ENCODE measurements around the gene YIPF2. TPM values are rescaled to one million over a fixed set of nuclear protein-coding genes. Genes with fewer than 3 reads are reported as not detected.
A peak's percentile ranks its signal among the peaks of the same experiment; 100 is the strongest.

YIPF2 gene
- total RNA-seq, 1 donor from 2014 or later, result 69.5 TPM

- H3K36me3 ChIP-seq (ENCODE audit: insufficient read depth, low read length), result no peaks in the 10 kb centered on the region
- no peak overlapping the region for H3K9ac ChIP-seq (ENCODE audit: low read length)
- H3K4me3 ChIP-seq (ENCODE audit: insufficient read depth, low read depth, low read length), result no peak overlapping the region
- no peak overlapping the region for H3K4me2 ChIP-seq (ENCODE audit: low read length)
- no peaks in the 10 kb centered on the region for H3K9me3 ChIP-seq (ENCODE audit: insufficient read depth, low read depth, low read length)
- DNase-seq (ENCODE audit: low read depth), result no peak
- Mint-ChIP-seq H3K27me3 (ENCODE audit: low read depth, unreplicated experiment) (no peaks in the 10 kb centered on the region), H3K27ac (ENCODE audit: unreplicated experiment) (no peak overlapping the region), H3K4me3 (ENCODE audit: unreplicated experiment) (no peak overlapping the region), H3K36me3 (ENCODE audit: low read depth, unreplicated experiment) (no peaks in the 10 kb centered on the region), H3K4me1 (ENCODE audit: low read depth, unreplicated experiment) (peaks cover 5% of the 10 kb centered on the region), H3K9me3 (ENCODE audit: unreplicated experiment) (peaks cover 7% of the 10 kb centered on the region)
- H2AFZ ChIP-seq (ENCODE audit: low read depth, low read length), result no peak overlapping the region
- H3K27ac ChIP-seq (ENCODE audit: low read depth, low read length), result no peak overlapping the region
- peaks cover 8% of the 10 kb centered on the region for H3K4me1 ChIP-seq (ENCODE audit: insufficient read depth, low read length)
- H3K27me3 ChIP-seq (ENCODE audit: insufficient read depth, low read length), result no peaks in the 10 kb centered on the region
- no peak for FAIRE-seq
- peaks cover 85% of the 10 kb centered on the region for H3K79me2 ChIP-seq (ENCODE audit: insufficient read depth, low read length)
- no peak for TF ChIP-seq EZH2 (IDR thresholded peaks at IDR 0.05; ENCODE audit: insufficient read depth, low read length)
- no peak for TF ChIP-seq CTCF (IDR thresholded peaks at IDR 0.05; ENCODE audit: insufficient read depth, low read depth, low read length)
- H4K20me1 ChIP-seq (ENCODE audit: insufficient read depth, low read length), result peaks cover 85% of the 10 kb centered on the region
Measured at GRCh38 chr19:10899151-10899653, 29.2 kb downstream of the YIPF2 start.

GRCh38 chr19:10898633-10899032 is 29.8 kb downstream of the YIPF2 start:
- H3K27ac ChIP-seq (ENCODE audit: low read depth, low read length), result no peak overlapping the region
- DNase-seq (ENCODE audit: low read depth), result no peak
- H3K4me3 ChIP-seq (ENCODE audit: insufficient read depth, low read depth, low read length), result no peak overlapping the region
- Mint-ChIP-seq H3K27me3 (ENCODE audit: low read depth, unreplicated experiment) (no peaks in the 10 kb centered on the region), H3K4me1 (ENCODE audit: low read depth, unreplicated experiment) (peaks cover 5% of the 10 kb centered on the region), H3K27ac (ENCODE audit: unreplicated experiment) (no peak overlapping the region), H3K9me3 (ENCODE audit: unreplicated experiment) (peaks cover 5% of the 10 kb centered on the region), H3K36me3 (ENCODE audit: low read depth, unreplicated experiment) (peaks cover 3% of the 10 kb centered on the region), H3K4me3 (ENCODE audit: unreplicated experiment) (peak overlapping the region; percentile 50)
- H3K9me3 ChIP-seq (ENCODE audit: insufficient read depth, low read depth, low read length), result no peaks in the 10 kb centered on the region
- no peak overlapping the region for H3K4me2 ChIP-seq (ENCODE audit: low read length)
- no peak overlapping the region for H3K9ac ChIP-seq (ENCODE audit: low read length)
- H3K36me3 ChIP-seq (ENCODE audit: insufficient read depth, low read length), result no peaks in the 10 kb centered on the region
- H3K27me3 ChIP-seq (ENCODE audit: insufficient read depth, low read length), result no peaks in the 10 kb centered on the region
- H4K20me1 ChIP-seq (ENCODE audit: insufficient read depth, low read length), result peaks cover 85% of the 10 kb centered on the region
- no peak overlapping the region for H2AFZ ChIP-seq (ENCODE audit: low read depth, low read length)
- no peak for TF ChIP-seq EZH2 (IDR thresholded peaks at IDR 0.05; ENCODE audit: insufficient read depth, low read length)
- TF ChIP-seq CTCF (IDR thresholded peaks at IDR 0.05; ENCODE audit: insufficient read depth, low read depth, low read length), result no peak
- peaks cover 13% of the 10 kb centered on the region for H3K4me1 ChIP-seq (ENCODE audit: insufficient read depth, low read length)
- H3K79me2 ChIP-seq (ENCODE audit: insufficient read depth, low read length), result peaks cover 85% of the 10 kb centered on the region
- FAIRE-seq, result no peak

GRCh38 chr19:10896851-10897526 is 31.4 kb downstream of the YIPF2 start:
- TF ChIP-seq EZH2 (IDR thresholded peaks at IDR 0.05; ENCODE audit: insufficient read depth, low read length) (no peak), CTCF (IDR thresholded peaks at IDR 0.05; ENCODE audit: insufficient read depth, low read depth, low read length) (no peak)
- H2AFZ ChIP-seq (ENCODE audit: low read depth, low read length), result no peak overlapping the region
- peaks cover 13% of the 10 kb centered on the region for H3K4me1 ChIP-seq (ENCODE audit: insufficient read depth, low read length)
- H4K20me1 ChIP-seq (ENCODE audit: insufficient read depth, low read length), result peaks cover 89% of the 10 kb centered on the region
- DNase-seq (ENCODE audit: low read depth), result no peak
- FAIRE-seq, result no peak
- H3K27me3 ChIP-seq (ENCODE audit: insufficient read depth, low read length), result no peaks in the 10 kb centered on the region
- no peaks in the 10 kb centered on the region for H3K36me3 ChIP-seq (ENCODE audit: insufficient read depth, low read length)
- Mint-ChIP-seq H3K27me3 (ENCODE audit: low read depth, unreplicated experiment) (no peaks in the 10 kb centered on the region), H3K36me3 (ENCODE audit: low read depth, unreplicated experiment) (peaks cover 3% of the 10 kb centered on the region), H3K9me3 (ENCODE audit: unreplicated experiment) (no peaks in the 10 kb centered on the region), H3K4me3 (ENCODE audit: unreplicated experiment) (no peak overlapping the region), H3K4me1 (ENCODE audit: low read depth, unreplicated experiment) (peaks cover 6% of the 10 kb centered on the region), H3K27ac (ENCODE audit: unreplicated experiment) (no peak overlapping the region)
- H3K4me3 ChIP-seq (ENCODE audit: insufficient read depth, low read depth, low read length), result no peak overlapping the region
- H3K27ac ChIP-seq (ENCODE audit: low read depth, low read length), result no peak overlapping the region
- peaks cover 81% of the 10 kb centered on the region for H3K79me2 ChIP-seq (ENCODE audit: insufficient read depth, low read length)
- no peaks in the 10 kb centered on the region for H3K9me3 ChIP-seq (ENCODE audit: insufficient read depth, low read depth, low read length)
- no peak overlapping the region for H3K9ac ChIP-seq (ENCODE audit: low read length)
- H3K4me2 ChIP-seq (ENCODE audit: low read length), result no peak overlapping the region

Measured in astrocyte (in vitro differentiated cells and primary cell).